Measurements from ENCODE around the gene LRRC46.

- TF ChIP-seq XRCC3 (IDR thresholded peaks at IDR 0.05) (no peak), ZNF584 (CRISPR knock-in tag; IDR thresholded peaks at IDR 0.05; ENCODE audit: low read depth) (no peak), POLR2A (conservative IDR thresholded peaks at IDR 0.05) (no peak), ARID1B (IDR thresholded peaks at IDR 0.05) (no peak), SAFB (IDR thresholded peaks at IDR 0.05; ENCODE audit: borderline replicate concordance, low read depth, low read length) (no peak), ELF4 (CRISPR knock-in tag; IDR thresholded peaks at IDR 0.05) (no peak)
Measured at GRCh38 chr17:47792979-47793378, 38.5 kb upstream of the LRRC46 start.
